Fibroblast of mammary gland (primary cell): ENCODE data around the gene PIK3CD.
"Not testable (repeated sequence)": the region's sequence is repeated elsewhere in the genome, so short reads cannot be mapped to it uniquely, and the experiment has no call there.

Experiments
- DNase-seq: peaks from one replicate; pipeline ENCODE4 v3.0.0-alpha.2; 2010; ENCODE audit warnings: low read depth
- H3K4me3 ChIP-seq: 2 replicates; pipeline ENCODE4 v1.5.1; 2011; ENCODE audit warnings: low read depth, mild to moderate bottlenecking, low read length, moderate library complexity; ENCODE audit not compliant: control insufficient read depth
- CTCF ChIP-seq: conservative IDR thresholded peaks from 2 replicates; pipeline ENCODE4 v1.5.1; 2011; ENCODE audit warnings: low read depth, low read length, inconsistent platforms; ENCODE audit not compliant: control insufficient read depth, insufficient read depth

The PIK3CD gene

GRCh38 chr1:9755441-9755995, 104.0 kb downstream of the PIK3CD start:
- TF ChIP-seq CTCF = no peak
- no peak for DNase-seq
- no peak overlapping the region for H3K4me3 ChIP-seq

GRCh38 chr1:9758559-9759121, 107.1 kb downstream of the PIK3CD start:
- DNase-seq = no peak
- H3K4me3 ChIP-seq = no peak overlapping the region
- no peak for TF ChIP-seq CTCF

- DNase-seq = no peak
- no peak overlapping the region for H3K4me3 ChIP-seq
- no peak for TF ChIP-seq CTCF
These were observed 108.4 kb downstream of the PIK3CD start for GRCh38 chr1:9759939-9760338.

GRCh38 chr1:9760824-9761223, 109.3 kb downstream of the PIK3CD start:
- no peak overlapping the region for H3K4me3 ChIP-seq
- DNase-seq = no peak
- no peak for TF ChIP-seq CTCF

- no peak overlapping the region for H3K4me3 ChIP-seq
- no peak for DNase-seq
- no peak for TF ChIP-seq CTCF
These were observed 110.3 kb downstream of the PIK3CD start for GRCh38 chr1:9761855-9762254.

GRCh38 chr1:9762446-9762845, 110.9 kb downstream of the PIK3CD start:
- not testable (repeated sequence) for H3K4me3 ChIP-seq, DNase-seq

GRCh38 chr1:9763914-9764313, 112.4 kb downstream of the PIK3CD start:
- H3K4me3 ChIP-seq = no peak overlapping the region
- TF ChIP-seq CTCF = no peak
- DNase-seq = no peak
